ENCODE data around the gene CDKN2C.
"Not testable (repeated sequence)": the region's sequence is repeated elsewhere in the genome, so short reads cannot be mapped to it uniquely, and the experiment has no call there.

Gene CDKN2C

GRCh38 chr1:50950396-50950795 lies 19.6 kb upstream of the CDKN2C start:
- peaks cover 11% of the 10 kb centered on the region for H3K36me3 Mint-ChIP-seq
- H3K4me1 Mint-ChIP-seq (ENCODE audit: low read depth), result peaks cover 49% of the 10 kb centered on the region
- H3K27me3 Mint-ChIP-seq, result no peaks in the 10 kb centered on the region
- H3K27ac Mint-ChIP-seq, result no peak overlapping the region
- no peaks in the 10 kb centered on the region for H3K9me3 Mint-ChIP-seq (ENCODE audit: low read depth)
- no peak overlapping the region for H3K4me3 Mint-ChIP-seq

GRCh38 chr1:50952566-50952965 lies 17.5 kb upstream of the CDKN2C start:
- H3K27ac Mint-ChIP-seq; H3K36me3 Mint-ChIP-seq; H3K9me3 Mint-ChIP-seq (ENCODE audit: low read depth); H3K4me3 Mint-ChIP-seq; H3K27me3 Mint-ChIP-seq: not testable (repeated sequence)
- peaks cover 39% of the 10 kb centered on the region for H3K4me1 Mint-ChIP-seq (ENCODE audit: low read depth)

- H3K36me3 Mint-ChIP-seq, result no peaks in the 10 kb centered on the region
These were observed 14.9 kb upstream of the CDKN2C start for GRCh38 chr1:50955116-50955515.

GRCh38 chr1:50959303-50959912 lies 10.6 kb upstream of the CDKN2C start:
- Mint-ChIP-seq H3K4me1 (ENCODE audit: low read depth) (peaks cover 34% of the 10 kb centered on the region), H3K9me3 (ENCODE audit: low read depth) (no peaks in the 10 kb centered on the region), H3K4me3 (peak overlapping the region; percentile 91), H3K27me3 (no peaks in the 10 kb centered on the region), H3K36me3 (no peaks in the 10 kb centered on the region), H3K27ac (peak overlapping the region; percentile 90)

More at GRCh38 chr1:50955116-50955515, 14.9 kb upstream of the CDKN2C start:
- Mint-ChIP-seq H3K4me1 (ENCODE audit: low read depth) (peaks cover 34% of the 10 kb centered on the region), H3K27me3 (no peaks in the 10 kb centered on the region), H3K9me3 (ENCODE audit: low read depth) (no peaks in the 10 kb centered on the region), H3K4me3 (no peak overlapping the region), H3K27ac (peak overlapping the region; percentile 16)

- peaks cover 26% of the 10 kb centered on the region for H3K4me1 Mint-ChIP-seq (ENCODE audit: low read depth)
- no peaks in the 10 kb centered on the region for H3K27me3 Mint-ChIP-seq
- no peaks in the 10 kb centered on the region for H3K36me3 Mint-ChIP-seq
- no peaks in the 10 kb centered on the region for H3K9me3 Mint-ChIP-seq (ENCODE audit: low read depth)
- H3K4me3 Mint-ChIP-seq, result peak within 1 kb of the TSS; percentile 97
- peak within 1 kb of the TSS; percentile 97 for H3K27ac Mint-ChIP-seq
These were observed 9.9 kb upstream of the CDKN2C start, which contains the start of gene FAF1 for GRCh38 chr1:50959913-50960844. FAF1 (minus strand) TSS chr1:50960267; CDS start chr1:50959811, 456 bp downstream.

GRCh38 chr1:50964863-50965262 lies 5.2 kb upstream of the CDKN2C start:
- H3K27ac Mint-ChIP-seq, result no peak overlapping the region
- H3K4me1 Mint-ChIP-seq (ENCODE audit: low read depth), result peaks cover 15% of the 10 kb centered on the region
- no peaks in the 10 kb centered on the region for H3K9me3 Mint-ChIP-seq (ENCODE audit: low read depth)
- no peaks in the 10 kb centered on the region for H3K27me3 Mint-ChIP-seq
- no peaks in the 10 kb centered on the region for H3K36me3 Mint-ChIP-seq
- no peak overlapping the region for H3K4me3 Mint-ChIP-seq

GRCh38 chr1:50966991-50967390 lies 3.1 kb upstream of the CDKN2C start:
- Mint-ChIP-seq H3K36me3 (no peaks in the 10 kb centered on the region), H3K9me3 (ENCODE audit: low read depth) (no peaks in the 10 kb centered on the region), H3K4me3 (no peak overlapping the region), H3K27me3 (peaks cover 4% of the 10 kb centered on the region), H3K4me1 (ENCODE audit: low read depth) (peaks cover 25% of the 10 kb centered on the region), H3K27ac (no peak overlapping the region)

GRCh38 chr1:50967416-50968157 lies 2.5 kb upstream of the CDKN2C start:
- H3K36me3 Mint-ChIP-seq, result no peaks in the 10 kb centered on the region
- H3K9me3 Mint-ChIP-seq (ENCODE audit: low read depth), result no peaks in the 10 kb centered on the region
- H3K4me3 Mint-ChIP-seq, result peak overlapping the region; percentile 96
- H3K27ac Mint-ChIP-seq, result no peak overlapping the region
- H3K4me1 Mint-ChIP-seq (ENCODE audit: low read depth), result peaks cover 27% of the 10 kb centered on the region
- H3K27me3 Mint-ChIP-seq, result peaks cover 4% of the 10 kb centered on the region

- peak overlapping the region; percentile 68 for H3K27ac Mint-ChIP-seq
- H3K36me3 Mint-ChIP-seq, result no peaks in the 10 kb centered on the region
- H3K4me3 Mint-ChIP-seq, result peak overlapping the region; percentile 96
- H3K4me1 Mint-ChIP-seq (ENCODE audit: low read depth), result peaks cover 27% of the 10 kb centered on the region
- H3K9me3 Mint-ChIP-seq (ENCODE audit: low read depth), result no peaks in the 10 kb centered on the region
- peaks cover 4% of the 10 kb centered on the region for H3K27me3 Mint-ChIP-seq
These were observed 1.8 kb upstream of the CDKN2C start for GRCh38 chr1:50968158-50968820.

- H3K4me1 Mint-ChIP-seq (ENCODE audit: low read depth), result peaks cover 27% of the 10 kb centered on the region
- H3K27ac Mint-ChIP-seq, result peak overlapping the region; percentile 66
- peak overlapping the region; percentile 98 for H3K4me3 Mint-ChIP-seq
- H3K36me3 Mint-ChIP-seq, result no peaks in the 10 kb centered on the region
- no peaks in the 10 kb centered on the region for H3K9me3 Mint-ChIP-seq (ENCODE audit: low read depth)
- H3K27me3 Mint-ChIP-seq, result peaks cover 6% of the 10 kb centered on the region
These were observed 1.0 kb upstream of the CDKN2C start for GRCh38 chr1:50968821-50969610.

GRCh38 chr1:50970509-50970887 lies 453 bp downstream of the CDKN2C start:
- Mint-ChIP-seq H3K4me1 (ENCODE audit: low read depth) (peaks cover 27% of the 10 kb centered on the region), H3K9me3 (ENCODE audit: low read depth) (no peaks in the 10 kb centered on the region), H3K27me3 (peaks cover 12% of the 10 kb centered on the region), H3K36me3 (no peaks in the 10 kb centered on the region), H3K27ac (peak overlapping the region; percentile 28), H3K4me3 (peak overlapping the region; percentile 98)

- H3K4me1 Mint-ChIP-seq (ENCODE audit: low read depth), result peaks cover 28% of the 10 kb centered on the region
- H3K9me3 Mint-ChIP-seq (ENCODE audit: low read depth), result no peaks in the 10 kb centered on the region
- H3K27me3 Mint-ChIP-seq, result peaks cover 13% of the 10 kb centered on the region
- no peaks in the 10 kb centered on the region for H3K36me3 Mint-ChIP-seq
- H3K4me3 Mint-ChIP-seq, result peak overlapping the region; percentile 98
- no peak overlapping the region for H3K27ac Mint-ChIP-seq
These were observed 1.0 kb downstream of the CDKN2C start for GRCh38 chr1:50970931-50971582.

- Mint-ChIP-seq H3K4me3 (no peak overlapping the region), H3K36me3 (no peaks in the 10 kb centered on the region), H3K9me3 (ENCODE audit: low read depth) (no peaks in the 10 kb centered on the region), H3K27ac (no peak overlapping the region), H3K4me1 (ENCODE audit: low read depth) (peaks cover 36% of the 10 kb centered on the region), H3K27me3 (peaks cover 20% of the 10 kb centered on the region)
These were observed 1.8 kb downstream of the CDKN2C start for GRCh38 chr1:50971748-50972305.

Measured in activated naive CD8-positive, alpha-beta T cell (primary cell).